ENCODE data around the gene SAE1. TPM values are rescaled to one million over a fixed set of nuclear protein-coding genes. Genes with fewer than 3 reads are reported as not detected.

The SAE1 gene
- total RNA-seq, 1 experiment from 2014 or later, result 234 TPM

DNA sequence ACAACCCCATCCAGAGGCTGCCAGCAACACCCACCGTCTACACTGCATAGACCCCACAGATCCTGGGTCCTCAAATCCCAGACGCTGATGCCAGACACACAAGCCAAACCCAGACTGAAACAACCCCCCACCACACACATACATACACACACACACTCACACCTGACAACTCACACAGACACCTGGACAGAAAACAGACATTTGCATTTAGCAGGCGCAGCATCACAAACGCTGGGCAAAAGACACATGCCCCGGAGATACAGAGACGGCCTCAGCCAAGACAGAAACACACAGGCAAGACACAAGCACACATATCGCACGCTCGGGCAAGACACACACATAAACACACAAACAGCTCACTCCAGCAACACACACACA is 99.0 kb downstream of the SAE1 start:
- H3K4me1 Mint-ChIP-seq, result peaks cover 25 to 26% of the 10 kb centered on the region in 2 experiments
- no peak overlapping the region for H3K27ac Mint-ChIP-seq
- no peak overlapping the region for H3K56ac ChIP-seq (ENCODE audit: insufficient read length, low read depth, low read length)
- no peak overlapping the region for H2BK20ac ChIP-seq (ENCODE audit: low read depth, low read length, poor library complexity, severe bottlenecking)
- no peaks in the 10 kb centered on the region for H3K9me3 ChIP-seq (ENCODE audit: control insufficient read depth, low read depth, low read length)
- peak overlapping the region; percentile 10; the same call in 1 of the 2 replicates for H3K14ac ChIP-seq (ENCODE audit: insufficient read depth, low read length)
- peak overlapping the region; percentile 25 for H3K18ac ChIP-seq (ENCODE audit: insufficient read length, low read depth, low read length)
- H2BK15ac ChIP-seq (ENCODE audit: low read depth, low read length), result no peak overlapping the region
- H3K4me3 Mint-ChIP-seq, result no peak overlapping the region
- peaks cover 2% of the 10 kb centered on the region; the same call in 1 of the 2 replicates for H3K79me2 ChIP-seq (ENCODE audit: insufficient read depth, low read length)
- H3K4me1 ChIP-seq (ENCODE audit: insufficient read depth, low read length), result peaks cover 7% of the 10 kb centered on the region; the same call in 1 of the 2 replicates
- H3K36me3 Mint-ChIP-seq (ENCODE audit: insufficient read depth in 1 of 3, low read depth in 3 of 3), result peaks cover 0 to 7% (median 6%) of the 10 kb centered on the region in 3 experiments; a peak in 5 of 7 replicates
- no peak overlapping the region for H2BK5ac ChIP-seq (ENCODE audit: insufficient read length, low read length)
- H4K5ac ChIP-seq (ENCODE audit: insufficient read length, low read depth, low read length), result no peak overlapping the region
- no peak overlapping the region for H3K23ac ChIP-seq (ENCODE audit: insufficient read length, low read depth, low read length)
- H4K20me1 ChIP-seq (ENCODE audit: control insufficient read depth, insufficient read depth, insufficient read length), result peaks cover 4% of the 10 kb centered on the region
- H3K79me1 ChIP-seq (ENCODE audit: insufficient read depth, low read depth, low read length, poor library complexity, severe bottlenecking), result no peaks in the 10 kb centered on the region
- no peak overlapping the region for H2AFZ ChIP-seq (ENCODE audit: low read length)
- H4K91ac ChIP-seq (ENCODE audit: insufficient read length, low read depth, low read length), result no peak overlapping the region
- WGBS (ENCODE audit: extremely low coverage, insufficient read length, low lambda C conversion rate), result no CpG with 5 or more reads among the region's 9 CpGs
- peak overlapping the region; percentile 52 for H3K9ac ChIP-seq (ENCODE audit: extremely low read depth, insufficient read length, low read length)
- no peaks in the 10 kb centered on the region for H3K27me3 Mint-ChIP-seq (ENCODE audit: low read depth)
- no peaks in the 10 kb centered on the region; a peak in 2 of 5 replicates for H3K9me3 Mint-ChIP-seq
- H2AK5ac ChIP-seq (ENCODE audit: insufficient read length, low read length), result no peak overlapping the region
- H3T11ph ChIP-seq (ENCODE audit: low read length), result no peak overlapping the region
- no peak overlapping the region for H3K4ac ChIP-seq (ENCODE audit: low read depth, low read length)
- no peak for DNase-seq
- H2BK120ac ChIP-seq (ENCODE audit: low read depth, low read length, poor library complexity, severe bottlenecking), result no peak overlapping the region
- peak overlapping the region; percentile 88 for H3K4me2 ChIP-seq (ENCODE audit: insufficient read depth, insufficient read length, low read length)
- no peak overlapping the region for H2BK12ac ChIP-seq (ENCODE audit: insufficient read length, low read depth, low read length)
- TF ChIP-seq, protein P1, sequence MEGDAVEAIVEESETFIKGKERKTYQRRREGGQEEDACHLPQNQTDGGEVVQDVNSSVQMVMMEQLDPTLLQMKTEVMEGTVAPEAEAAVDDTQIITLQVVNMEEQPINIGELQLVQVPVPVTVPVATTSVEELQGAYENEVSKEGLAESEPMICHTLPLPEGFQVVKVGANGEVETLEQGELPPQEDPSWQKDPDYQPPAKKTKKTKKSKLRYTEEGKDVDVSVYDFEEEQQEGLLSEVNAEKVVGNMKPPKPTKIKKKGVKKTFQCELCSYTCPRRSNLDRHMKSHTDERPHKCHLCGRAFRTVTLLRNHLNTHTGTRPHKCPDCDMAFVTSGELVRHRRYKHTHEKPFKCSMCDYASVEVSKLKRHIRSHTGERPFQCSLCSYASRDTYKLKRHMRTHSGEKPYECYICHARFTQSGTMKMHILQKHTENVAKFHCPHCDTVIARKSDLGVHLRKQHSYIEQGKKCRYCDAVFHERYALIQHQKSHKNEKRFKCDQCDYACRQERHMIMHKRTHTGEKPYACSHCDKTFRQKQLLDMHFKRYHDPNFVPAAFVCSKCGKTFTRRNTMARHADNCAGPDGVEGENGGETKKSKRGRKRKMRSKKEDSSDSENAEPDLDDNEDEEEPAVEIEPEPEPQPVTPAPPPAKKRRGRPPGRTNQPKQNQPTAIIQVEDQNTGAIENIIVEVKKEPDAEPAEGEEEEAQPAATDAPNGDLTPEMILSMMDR (conservative IDR thresholded peaks at IDR 0.05), result no peak
- H3K27ac ChIP-seq (ENCODE audit: insufficient read length, low read depth, low read length), result no peak overlapping the region
- peaks cover 30% of the 10 kb centered on the region for H3K23me2 ChIP-seq (ENCODE audit: insufficient read length, low read depth, low read length, poor library complexity, severe bottlenecking)
- no peaks in the 10 kb centered on the region for H3K27me3 ChIP-seq (ENCODE audit: insufficient read depth, low read length)
- H4K8ac ChIP-seq (replicated peaks; ENCODE audit: insufficient read length, low read depth, low read length), result no peak overlapping the region

Data from H9 (cell line).